Lung (tissue), 12 donors: ENCODE results near the gene ATG4D. TPM values are rescaled to one million over a fixed set of nuclear protein-coding genes. Genes with fewer than 3 reads are reported as not detected.

ENCODE experiments used
- ATAC-seq: fragments of 200-7000 bp; cut with Tn5 transposase; one replicate; pipeline ENCODE4 v1.9.1; 2020; ENCODE audit warnings: moderate number of reproducible peaks; ENCODE audit not compliant: insufficient read depth, low FRiP score
- DNase-seq, 3 donors: peaks; one replicate each; pipeline ENCODE4 v3.0.0-alpha.2; 2013 to 2017
- H3K27ac ChIP-seq, 2 donors: one replicate each; pipeline ENCODE4 v1.5.1; 2013; ENCODE audit warnings: mild to moderate bottlenecking in 2 of 2, moderate library complexity in 2 of 2, control low read depth in 1 of 2, inconsistent platforms in 1 of 2, low read depth in 1 of 2, low read length in 1 of 2
- H3K27me3 ChIP-seq, 3 donors: one replicate each; pipeline ENCODE4 v1.5.1; 2013; ENCODE audit warnings: low read length in 2 of 3; ENCODE audit not compliant: control insufficient read depth in 3 of 3, insufficient read depth in 3 of 3
- H3K36me3 ChIP-seq, 4 donors: one replicate each; pipeline ENCODE4 v1.5.1; 2013; ENCODE audit warnings: low read length in 4 of 4, mild to moderate bottlenecking in 1 of 4, moderate library complexity in 1 of 4; ENCODE audit not compliant: control insufficient read depth in 4 of 4, insufficient read depth in 4 of 4
- H3K4me1 ChIP-seq, 5 donors: one replicate each; pipeline ENCODE4 v1.5.1; 2013; ENCODE audit warnings: low read length in 5 of 5, mild to moderate bottlenecking in 2 of 5, moderate library complexity in 1 of 5; ENCODE audit not compliant: control insufficient read depth in 5 of 5, insufficient read depth in 5 of 5
- H3K4me3 ChIP-seq: one replicate; pipeline ENCODE4 v1.5.1; 2013; ENCODE audit warnings: mild to moderate bottlenecking, control low read depth, moderate library complexity
- H3K9ac ChIP-seq, 2 donors: one replicate each; pipeline ENCODE4 v1.5.1; 2013; ENCODE audit warnings: low read length in 2 of 2, control low read depth in 1 of 2; ENCODE audit not compliant: insufficient read depth in 1 of 2
- H3K9me3 ChIP-seq, 4 donors: one replicate each; pipeline ENCODE4 v1.5.1; 2013; ENCODE audit warnings: low read length in 3 of 4, mild to moderate bottlenecking in 1 of 4, moderate library complexity in 1 of 4; ENCODE audit not compliant: control insufficient read depth in 4 of 4, insufficient read depth in 3 of 4
- CTCF ChIP-seq: IDR thresholded peaks from 2 replicates; pipeline ENCODE4 v1.5.1; 2012; ENCODE audit warnings: mild to moderate bottlenecking; ENCODE audit errors: control extremely low read depth, extremely low read depth
- whole genome bisulfite sequencing, 2 donors: extraction: QIAGEN DNeasy Blood & Tissue Kit; methylation state at CpG; one replicate each; pipeline ENCODE4 v1.1.7; 2013; 5-methylcytosine and 5-hydroxymethylcytosine counted together
- polyA plus RNA-seq, 2 donors: library from polyadenylated mRNA; stranded (reverse); fragments of 200-250 nt; gene quantifications; one replicate each; pipeline ENCODE4 v1.2.1, GENCODE V29; 2013
- total RNA-seq, 2 donors: library from RNA; depleted of rRNA in 1 of 2; stranded (reverse); fragments of >200 nt in 1 of 2; gene quantifications; one replicate each; pipeline ENCODE4 v1.2.1, GENCODE V29; 2014 to 2021
- donor health status: control.
- donor health status: control.
- donor health status: Bipolar disorder and iron deficiency.
- donor health status: healthy.
- donor health status: DM: yes; HTN: yes; CAD: no.

Gene ATG4D
- total and polyA plus RNA-seq, 4 donors, result 13.4 to 34.0 (median 27.4) TPM

GRCh38 chr19:10519421-10519820 is 24.3 kb upstream of the ATG4D start:
- 68 to 81% methylated on average over 7 of the region's 7 CpGs for WGBS, 2 donors
- Histone ChIP-seq H3K27ac (no peak overlapping the region), H3K27me3 (peaks cover 11 to 48% (median 39%) of the 10 kb centered on the region in 3 donors), H3K36me3 (no peaks in the 10 kb centered on the region), H3K9me3 (peaks cover 0 to 5% (median 0%) of the 10 kb centered on the region in 4 donors), H3K4me1 (peaks cover 0 to 8% (median 4%) of the 10 kb centered on the region in 5 donors), H3K4me3 (no peak overlapping the region), H3K9ac (no peak overlapping the region)
- ATAC-seq (no peak), DNase-seq (no peak)
- no peak for TF ChIP-seq CTCF

GRCh38 chr19:10520652-10521318 is 22.9 kb upstream of the ATG4D start:
- Histone ChIP-seq H3K27ac (no peak overlapping the region), H3K9ac (no peak overlapping the region), H3K9me3 (no peaks in the 10 kb centered on the region), H3K36me3 (no peaks in the 10 kb centered on the region), H3K27me3 (peaks cover 5 to 35% (median 29%) of the 10 kb centered on the region in 3 donors), H3K4me3 (no peak overlapping the region), H3K4me1 (peaks cover 0 to 7% (median 4%) of the 10 kb centered on the region in 5 donors)
- WGBS, 2 donors, result 82 to 90% methylated on average over 15 of the region's 15 CpGs
- ATAC-seq (no peak), DNase-seq (no peak)
- TF ChIP-seq CTCF, result no peak

GRCh38 chr19:10521461-10522171 is 22.1 kb upstream of the ATG4D start:
- 79 to 88% methylated on average over 12 to 13 of the region's 13 CpGs for WGBS, 2 donors
- peaks cover 5 to 26% (median 21%) of the 10 kb centered on the region in 3 donors for H3K27me3 ChIP-seq
- H3K9ac ChIP-seq, result no peak overlapping the region
- peaks cover 0 to 7% (median 4%) of the 10 kb centered on the region in 5 donors for H3K4me1 ChIP-seq
- no peaks in the 10 kb centered on the region for H3K9me3 ChIP-seq
- no peak for TF ChIP-seq CTCF
- no peaks in the 10 kb centered on the region for H3K36me3 ChIP-seq
- no peak for ATAC-seq
- no peak overlapping the region for H3K27ac ChIP-seq
- no peak overlapping the region for H3K4me3 ChIP-seq
- no peak for DNase-seq
